SU-DHL-6 (cell line): ENCODE results near the gene FBXL4.

Experiments used
- CTCF ChIP-seq: fragments of 200-600 bp; sonication (generic); IDR thresholded peaks from one replicate; pipeline ENCODE4 v1.5.1; 2017; ENCODE audit warnings: antibody characterized with exemption, mild to moderate bottlenecking, low read length, moderate library complexity; ENCODE audit not compliant: insufficient read depth, poor library complexity, severe bottlenecking
- EZH2phosphoT487 ChIP-seq: fragments of 200-600 bp; sonication (generic), shearing (Covaris generic); conservative IDR thresholded peaks from 2 replicates; pipeline ENCODE4 v1.6.1; 2018; ENCODE audit warnings: mild to moderate bottlenecking, antibody characterized with exemption, low read length, moderate library complexity, mixed read lengths

- TF ChIP-seq CTCF (no peak), EZH2phosphoT487 (no peak)
Measured at GRCh38 chr6:98842342-98843180, 105.2 kb downstream of the FBXL4 start.
